Aorta (tissue), 5 donors: ENCODE results near the gene LILRB2. TPM values are rescaled to one million over a fixed set of nuclear protein-coding genes. Genes with fewer than 3 reads are reported as not detected.

Experiments
- ATAC-seq: fragments of 200-7000 bp; cut with Tn5 transposase; one replicate; pipeline ENCODE4 v1.9.1; 2022; ENCODE audit warnings: moderate library complexity; ENCODE audit not compliant: low FRiP score
- DNase-seq, 2 donors: peaks; one replicate each; pipeline ENCODE4 v3.0.0-alpha.2; 2020
- H3K27ac ChIP-seq, 2 donors: one replicate each; pipeline ENCODE4 v1.5.1; 2013; ENCODE audit warnings: low read length in 2 of 2, mild to moderate bottlenecking in 2 of 2, moderate library complexity in 2 of 2, control low read depth in 1 of 2, inconsistent platforms in 1 of 2, low read depth in 1 of 2
- H3K27me3 ChIP-seq, 2 donors: one replicate each; pipeline ENCODE4 v1.6.1; 2013; ENCODE audit warnings: control low read depth in 1 of 2, low read length in 1 of 2, mild to moderate bottlenecking in 1 of 2, moderate library complexity in 1 of 2; ENCODE audit not compliant: insufficient read depth in 2 of 2, control insufficient read depth in 1 of 2
- H3K36me3 ChIP-seq, 2 donors: one replicate each; pipeline ENCODE4 v1.6.1; 2013; ENCODE audit warnings: control low read depth in 1 of 2, low read length in 1 of 2, mild to moderate bottlenecking in 1 of 2; ENCODE audit not compliant: insufficient read depth in 2 of 2, control insufficient read depth in 1 of 2
- H3K4me1 ChIP-seq, 2 donors: one replicate each; pipeline ENCODE4 v1.6.1; 2013; ENCODE audit warnings: low read length in 2 of 2, control low read depth in 1 of 2, mild to moderate bottlenecking in 1 of 2, moderate library complexity in 1 of 2; ENCODE audit not compliant: insufficient read depth in 2 of 2, control insufficient read depth in 1 of 2
- H3K4me3 ChIP-seq, 2 donors: one replicate each; pipeline ENCODE4 v1.5.1; 2013; ENCODE audit warnings: low read length in 2 of 2, control low read depth in 1 of 2, mild to moderate bottlenecking in 1 of 2
- H3K9me3 ChIP-seq: one replicate; pipeline ENCODE4 v1.6.1; 2013; ENCODE audit warnings: mild to moderate bottlenecking, low read length; ENCODE audit not compliant: control insufficient read depth
- WGBS, 2 donors: extraction: QIAGEN DNeasy Blood & Tissue Kit; methylation state at CpG; one replicate each; pipeline ENCODE4 v1.1.7; 2013; 5-methylcytosine and 5-hydroxymethylcytosine counted together
- intact Hi-C, 2 donors: fragments of 100-400 bp; cut with DNase I; formaldehyde crosslinking; loops; one replicate each; pipeline versions ENCODE4 v1.14.2 to v1.15.0; 2022
- polyA plus RNA-seq, 2 donors: library from polyadenylated mRNA; stranded (reverse); fragments of 200-250 nt; gene quantifications; one replicate each; pipeline ENCODE4 v1.2.3, GENCODE V29; 2013
- total RNA-seq, 2 donors: library from RNA; stranded (reverse); fragmentation: NEBNext Ultra II Directional; extraction: Animal tissue kit (Norgen Biotek cat#: 25700); gene quantifications; one replicate each; pipeline ENCODE4 v1.2.1, GENCODE V29; 2021
- donor health status: healthy with polysubstance abuse.
- donor health status: Bipolar disorder and iron deficiency.
- donor health status: DM: no; HTN: no; CAD: no.
- donor health status: DM: no; HTN: no; CAD: no.
- donor health status: DM: yes; HTN: yes; CAD: no.

Gene LILRB2
- total and polyA plus RNA-seq, 4 donors = 0.38 to 22.7 (median 6.1) TPM

DNA sequence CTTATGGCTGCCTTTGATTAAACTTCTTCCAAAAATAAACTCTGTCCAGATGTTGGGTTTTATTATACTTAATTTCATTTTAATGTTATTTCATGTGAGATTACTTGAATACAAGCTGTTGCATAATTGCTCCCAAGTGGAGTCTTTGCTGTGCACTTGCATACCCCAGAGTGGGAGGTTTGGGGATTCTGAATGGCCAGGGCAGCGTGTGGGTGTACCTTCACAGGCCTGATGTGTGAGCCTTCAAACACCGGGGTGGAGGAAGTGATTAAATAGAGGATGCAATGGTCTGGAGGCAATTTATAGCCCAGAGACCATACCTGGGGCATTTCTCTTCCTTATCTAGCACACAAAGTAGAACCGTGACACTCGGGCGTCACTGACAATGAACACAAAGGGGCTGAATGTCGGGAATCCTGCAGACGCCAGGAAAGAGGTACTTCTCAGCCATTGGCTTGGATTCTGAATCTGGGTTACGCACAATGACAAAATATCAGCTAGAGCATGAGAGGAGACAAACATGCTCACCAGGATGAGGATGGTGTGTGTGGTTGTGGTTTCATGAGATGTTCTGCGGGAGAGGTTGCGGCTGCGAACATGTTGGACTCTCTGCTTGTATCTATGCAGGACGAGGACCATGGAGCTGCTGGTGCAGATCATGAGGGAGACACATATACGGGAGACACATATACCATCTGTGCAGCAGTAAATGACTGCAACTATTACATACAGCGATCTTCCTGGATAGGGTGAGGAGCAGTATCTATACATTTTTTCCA is 39.2 kb upstream of the LILRB2 start:
- Histone ChIP-seq H3K27ac (no peak overlapping the region), H3K9me3 (no peaks in the 10 kb centered on the region), H3K27me3 (no peaks in the 10 kb centered on the region), H3K36me3 (no peaks in the 10 kb centered on the region), H3K4me1 (no peaks in the 10 kb centered on the region), H3K4me3 (no peak overlapping the region)
- intact Hi-C loops = no loop called here
- no peak for DNase-seq
- WGBS, 2 donors = 83 to 86% methylated on average over 14 of the region's 14 CpGs
- ATAC-seq = no peak

DNA sequence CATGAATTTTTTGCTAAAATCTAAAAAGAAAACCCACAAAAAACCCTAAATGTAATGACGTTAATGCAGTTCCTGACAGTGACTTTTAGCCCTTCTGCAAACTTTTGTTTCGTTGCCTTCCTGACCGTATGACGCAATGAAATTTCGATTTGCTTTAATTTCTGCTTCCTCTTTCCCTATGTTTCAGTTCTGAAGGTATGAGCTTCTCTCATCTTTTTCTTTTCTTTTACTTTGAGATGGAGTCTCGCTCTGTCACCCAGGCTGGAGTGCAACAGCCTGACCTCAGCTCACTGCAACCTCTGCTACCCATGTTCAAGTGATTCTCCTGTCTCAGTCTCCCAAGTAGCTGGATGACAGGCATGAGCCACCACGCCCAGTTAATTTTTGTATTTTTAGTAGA is 38.1 kb upstream of the LILRB2 start:
- H3K9me3 ChIP-seq = no peaks in the 10 kb centered on the region
- H3K36me3 ChIP-seq = no peaks in the 10 kb centered on the region
- intact Hi-C loops = no loop called here
- DNase-seq (no peak), ATAC-seq (no peak)
- no peaks in the 10 kb centered on the region for H3K27me3 ChIP-seq
- H3K4me1 ChIP-seq = no peaks in the 10 kb centered on the region
- no peak overlapping the region for H3K4me3 ChIP-seq
- H3K27ac ChIP-seq = no peak overlapping the region
- 78 to 84% methylated on average over 7 of the region's 7 CpGs for WGBS, 2 donors

DNA sequence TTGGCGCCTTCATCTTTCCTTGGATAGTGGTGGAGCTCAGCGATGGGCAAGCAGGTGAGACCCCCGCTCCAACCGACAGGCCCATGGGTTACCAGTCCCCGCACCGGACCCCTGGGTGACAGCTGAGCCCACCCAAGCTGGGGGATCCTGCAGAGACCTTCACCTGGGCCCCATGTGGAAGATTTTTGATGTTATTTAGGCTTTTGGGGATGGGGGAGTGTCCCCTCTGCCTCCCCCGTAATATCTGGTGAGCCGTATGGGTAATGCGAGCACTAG is 37.0 kb upstream of the LILRB2 start:
- no peaks in the 10 kb centered on the region for H3K4me1 ChIP-seq
- DNase-seq (no peak), ATAC-seq (no peak)
- no peaks in the 10 kb centered on the region for H3K9me3 ChIP-seq
- WGBS, 2 donors = 86 to 92% methylated on average over 9 of the region's 9 CpGs
- intact Hi-C loops = no loop called here
- H3K27ac ChIP-seq = no peak overlapping the region
- H3K36me3 ChIP-seq = no peaks in the 10 kb centered on the region
- no peak overlapping the region for H3K4me3 ChIP-seq
- no peaks in the 10 kb centered on the region for H3K27me3 ChIP-seq

GRCh38 chr19:54317108-54317964 is 36.4 kb upstream of the LILRB2 start:
- intact Hi-C loops = no loop called here
- Histone ChIP-seq H3K9me3 (no peaks in the 10 kb centered on the region), H3K27me3 (no peaks in the 10 kb centered on the region), H3K27ac (no peak overlapping the region), H3K4me3 (no peak overlapping the region), H3K36me3 (no peaks in the 10 kb centered on the region), H3K4me1 (no peaks in the 10 kb centered on the region)
- DNase-seq (no peak), ATAC-seq (no peak)
- WGBS, 2 donors = 74 to 75% methylated on average over 27 to 29 of the region's 29 CpGs

- WGBS, 2 donors = 39 to 50% methylated on average over 11 of the region's 11 CpGs
- Histone ChIP-seq H3K4me1 (no peaks in the 10 kb centered on the region), H3K4me3 (no peak overlapping the region), H3K36me3 (no peaks in the 10 kb centered on the region), H3K27ac (no peak overlapping the region), H3K27me3 (no peaks in the 10 kb centered on the region), H3K9me3 (no peaks in the 10 kb centered on the region)
- intact Hi-C loops = no loop called here
- DNase-seq = peak in 1 of 2 donors; percentile 76
- no peak for ATAC-seq
Measured at GRCh38 chr19:54316746-54317107, 35.8 kb upstream of the LILRB2 start.

GRCh38 chr19:54315956-54316355 is 35.0 kb upstream of the LILRB2 start:
- WGBS, 2 donors = 81 to 85% methylated on average over 10 of the region's 10 CpGs
- no peaks in the 10 kb centered on the region for H3K36me3 ChIP-seq
- no peak overlapping the region for H3K4me3 ChIP-seq
- H3K27ac ChIP-seq = no peak overlapping the region
- H3K27me3 ChIP-seq = no peaks in the 10 kb centered on the region
- intact Hi-C loops = no loop called here
- no peaks in the 10 kb centered on the region for H3K9me3 ChIP-seq
- no peaks in the 10 kb centered on the region for H3K4me1 ChIP-seq
- ATAC-seq (no peak), DNase-seq (no peak)

- Histone ChIP-seq H3K4me1 (no peaks in the 10 kb centered on the region), H3K36me3 (no peaks in the 10 kb centered on the region), H3K9me3 (no peaks in the 10 kb centered on the region), H3K27ac (no peak within 1 kb of the TSS), H3K27me3 (no peaks in the 10 kb centered on the region), H3K4me3 (no peak within 1 kb of the TSS)
- ATAC-seq = peak; percentile 46
- WGBS, 2 donors = 54 to 60% methylated on average over 13 of the region's 13 CpGs
- intact Hi-C loops = no loop called here
- peak in 1 of 2 donors; percentile 70 for DNase-seq
Measured at GRCh38 chr19:54312436-54313377, 31.8 kb upstream of the LILRB2 start, which contains the start of gene LILRA5. Gene LILRA5, minus strand, starts transcription at chr19:54313166. Its CDS starts 147 bp downstream, at chr19:54313019.

DNA sequence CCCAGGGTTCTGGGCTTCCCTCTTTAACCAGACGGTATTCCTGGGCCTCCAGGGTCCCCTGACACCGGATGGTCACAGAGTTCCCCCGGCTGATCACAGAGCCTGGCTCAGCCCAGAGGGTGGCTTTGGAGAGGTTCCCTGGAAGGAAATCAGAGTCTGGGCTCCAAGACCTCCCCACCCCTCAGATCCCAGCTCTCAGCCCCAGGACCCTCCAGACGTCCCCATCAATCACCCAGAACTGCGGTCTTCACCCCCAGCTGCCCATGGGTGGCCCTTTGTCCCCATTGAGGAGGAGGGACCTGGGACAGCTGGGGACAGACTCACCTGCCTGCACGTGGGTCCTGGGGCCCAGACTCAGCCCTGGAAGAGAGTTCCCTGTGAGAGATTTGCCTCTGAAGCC is 31.1 kb upstream of the LILRB2 start:
- Histone ChIP-seq H3K27me3 (peaks cover 0 to 2% of the 10 kb centered on the region in 2 donors), H3K9me3 (no peaks in the 10 kb centered on the region), H3K36me3 (no peaks in the 10 kb centered on the region), H3K4me3 (no peak overlapping the region), H3K27ac (no peak overlapping the region), H3K4me1 (no peaks in the 10 kb centered on the region)
- intact Hi-C loops = no loop called here
- WGBS, 2 donors = 60 to 62% methylated on average over 6 of the region's 6 CpGs
- DNase-seq (no peak), ATAC-seq (no peak)
